HG03039 (cell line): ENCODE measurements around the gene ATXN10.
"Not testable (repeated sequence)": the region's sequence is repeated elsewhere in the genome, so short reads cannot be mapped to it uniquely, and the experiment has no call there.

Experiments
- ATAC-seq: cut with Tn5 transposase; IDR thresholded peaks from one replicate; pipeline ENCODE4 v1.9.1; 2021; ENCODE audit warnings: mild to moderate bottlenecking, moderate library complexity; ENCODE audit not compliant: unreplicated experiment

The ATXN10 gene

GRCh38 chr22:45676024-45676423, 4.4 kb downstream of the ATXN10 start:
- ATAC-seq: no peak

- no peak for ATAC-seq
These were observed 5.4 kb downstream of the ATXN10 start for GRCh38 chr22:45677063-45677462.

- no peak for ATAC-seq
These were observed 7.6 kb downstream of the ATXN10 start for GRCh38 chr22:45678961-45679912.

GRCh38 chr22:45680932-45681700, 9.5 kb downstream of the ATXN10 start:
- no peak for ATAC-seq

DNA sequence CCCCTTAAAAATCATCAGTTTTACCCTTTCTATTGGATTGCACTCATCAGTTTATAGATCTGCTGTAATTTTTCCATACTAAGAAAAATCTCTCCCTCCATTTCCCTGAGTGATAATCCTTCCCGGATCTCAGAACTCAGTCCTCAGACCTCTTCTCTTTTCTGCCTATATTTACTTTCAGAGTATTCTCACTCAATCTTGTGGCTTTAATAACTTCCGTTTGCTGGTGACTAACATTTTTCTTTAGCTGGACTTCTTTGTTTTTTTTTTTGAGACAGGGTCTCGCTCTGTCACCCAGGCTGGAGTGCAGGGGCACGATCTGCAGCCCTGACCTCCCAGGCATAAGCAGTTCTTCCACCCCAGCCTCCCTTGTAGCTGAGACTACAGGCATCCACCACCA, 10.4 kb downstream of the ATXN10 start:
- no peak for ATAC-seq

DNA sequence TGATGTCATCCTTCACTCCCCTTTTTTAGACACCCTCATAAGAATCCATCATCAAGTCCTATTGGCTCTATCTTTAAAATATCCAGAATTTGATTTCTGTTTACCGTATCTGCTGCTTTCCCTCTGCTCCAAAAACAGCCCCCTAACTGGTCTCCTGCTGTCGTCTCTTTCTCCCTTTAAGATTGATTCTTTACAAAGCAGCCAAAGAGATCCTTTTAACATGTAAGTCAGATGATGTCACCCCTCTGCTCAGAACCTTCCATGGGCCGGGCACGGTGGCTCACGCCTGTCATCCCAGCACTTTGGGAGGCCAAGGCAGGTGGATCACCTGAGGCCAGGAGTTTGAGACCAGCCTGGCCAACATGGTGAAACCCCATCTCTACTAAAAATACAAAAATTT, 11.1 kb downstream of the ATXN10 start:
- ATAC-seq: not testable (repeated sequence)

- no peak for ATAC-seq
These were observed 11.6 kb downstream of the ATXN10 start for GRCh38 chr22:45683248-45683647.

DNA sequence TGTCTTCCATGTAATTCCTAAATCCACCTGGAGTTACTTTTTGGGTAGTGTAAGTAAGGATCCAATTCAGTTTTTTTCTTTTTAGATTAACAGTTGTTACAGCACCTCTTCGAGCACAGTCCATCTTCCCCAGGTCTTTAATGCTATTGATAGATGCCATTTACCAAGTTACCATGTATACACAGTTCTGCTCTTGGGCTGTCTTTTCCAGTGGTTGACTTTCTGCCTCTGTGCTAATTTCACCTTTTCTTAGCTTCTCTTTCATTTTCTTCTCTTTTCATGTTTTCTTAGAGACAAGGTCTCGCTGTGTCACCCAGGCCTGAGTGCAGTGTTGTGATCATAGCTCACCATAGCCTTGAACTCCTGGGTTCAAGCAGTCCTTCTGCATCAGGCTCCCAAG, 12.0 kb downstream of the ATXN10 start:
- no peak for ATAC-seq

DNA sequence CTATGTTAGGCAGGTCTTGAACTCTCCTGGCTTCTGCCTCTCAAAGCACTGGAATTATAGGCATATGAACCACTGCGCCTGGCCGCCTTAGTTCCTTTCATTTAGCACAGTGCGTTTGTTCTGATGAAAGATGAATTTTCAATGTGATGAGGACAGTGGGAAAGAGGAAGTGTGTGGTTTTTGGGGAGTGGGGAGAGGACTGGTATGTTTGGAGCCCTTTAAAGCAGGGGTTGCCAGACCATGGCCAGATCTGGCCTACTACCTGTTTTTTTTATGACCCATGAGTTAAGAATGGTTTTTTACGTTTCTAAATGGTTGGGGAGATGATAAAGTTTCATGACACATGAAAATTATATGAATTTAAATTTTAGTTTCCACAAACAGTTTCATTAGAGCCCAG, 12.5 kb downstream of the ATXN10 start:
- ATAC-seq: no peak

GRCh38 chr22:45684752-45685574, 13.3 kb downstream of the ATXN10 start:
- ATAC-seq: no peak

- ATAC-seq: no peak
These were observed 14.4 kb downstream of the ATXN10 start for GRCh38 chr22:45686004-45686403.

DNA sequence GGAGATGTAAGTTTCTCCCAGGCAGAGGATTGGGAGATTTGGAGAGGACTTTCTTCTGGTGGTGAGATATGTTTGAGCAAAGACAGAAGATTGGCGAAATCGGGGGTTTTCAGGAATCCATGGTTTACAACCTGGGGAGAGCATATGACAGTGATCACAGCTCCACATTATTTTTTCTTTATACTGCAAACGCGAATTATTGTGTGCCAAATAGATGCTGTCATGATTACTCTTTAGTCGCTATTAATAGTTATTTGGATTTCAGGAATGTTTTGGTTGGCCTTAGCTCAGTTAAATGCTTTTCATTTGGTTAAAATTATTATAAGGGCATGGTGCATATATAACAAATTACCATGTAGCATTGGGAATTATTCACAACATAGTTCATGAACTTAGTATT, 15.2 kb downstream of the ATXN10 start:
- ATAC-seq: no peak

- no peak for ATAC-seq
These were observed 17.0 kb downstream of the ATXN10 start for GRCh38 chr22:45688600-45689080.

- ATAC-seq: no peak
These were observed 17.6 kb downstream of the ATXN10 start for GRCh38 chr22:45689211-45689610.

DNA sequence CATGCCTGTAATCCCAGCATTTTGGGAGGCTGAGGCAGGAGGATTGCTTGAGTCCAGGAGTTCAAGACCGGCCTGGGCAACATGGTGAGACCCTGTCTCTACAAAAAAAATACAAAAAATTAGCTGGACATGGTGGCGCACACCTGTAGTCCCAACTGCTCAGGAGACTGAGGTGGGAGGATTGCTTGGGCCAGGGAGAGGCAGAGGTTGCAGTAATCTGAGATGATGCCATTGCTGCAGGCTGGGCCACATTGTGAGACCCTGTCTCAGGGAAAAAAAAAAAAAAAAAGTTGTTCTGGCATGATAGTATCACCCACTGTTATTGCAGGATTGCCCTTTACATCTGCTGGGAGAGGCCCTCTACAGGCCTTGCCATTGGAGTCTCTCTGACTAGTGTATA, 18.4 kb downstream of the ATXN10 start:
- ATAC-seq: no peak

DNA sequence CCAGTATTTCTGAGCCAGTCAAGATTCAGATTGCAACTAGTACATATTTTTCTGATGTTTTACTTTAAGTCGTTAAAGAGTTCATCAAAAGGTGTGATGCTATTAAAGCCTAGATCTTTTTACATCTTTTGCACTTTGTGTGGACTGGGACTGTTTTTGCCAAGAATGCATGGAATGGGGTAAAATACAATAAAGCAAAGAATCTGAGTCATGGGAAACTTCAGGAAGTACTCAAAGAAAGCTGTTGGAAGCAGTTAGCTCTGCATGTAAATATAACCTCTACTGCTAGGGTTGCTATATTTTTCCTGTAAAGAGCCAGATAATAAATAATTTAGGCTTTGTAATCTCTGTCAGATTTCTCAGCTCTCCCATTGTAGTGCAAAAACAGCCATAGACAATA, 20.9 kb downstream of the ATXN10 start:
- ATAC-seq: no peak

GRCh38 chr22:45693835-45694234, 22.2 kb downstream of the ATXN10 start:
- no peak for ATAC-seq

GRCh38 chr22:45696227-45696626, 24.6 kb downstream of the ATXN10 start:
- no peak for ATAC-seq

GRCh38 chr22:45698094-45698493, 26.5 kb downstream of the ATXN10 start:
- ATAC-seq: no peak

DNA sequence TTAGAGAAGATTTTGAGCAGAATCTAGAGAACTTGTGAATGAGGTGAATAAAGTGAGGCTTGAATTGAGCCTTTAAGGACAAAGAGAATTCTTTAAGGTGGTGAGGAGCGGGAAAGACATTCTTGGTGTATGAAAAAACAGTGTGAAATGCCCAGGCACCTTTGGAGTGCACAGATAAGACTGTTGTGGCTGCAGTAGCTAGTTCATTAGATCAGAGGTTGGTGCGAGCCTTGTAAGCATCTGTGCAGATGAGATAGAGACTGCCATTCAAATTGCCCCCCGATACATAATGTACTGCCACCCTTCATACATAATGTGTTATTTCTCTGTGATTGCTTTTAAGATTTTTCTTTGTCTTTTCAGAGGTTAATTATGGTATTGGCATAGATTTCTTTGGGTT, 31.3 kb downstream of the ATXN10 start:
- ATAC-seq: no peak

- no peak for ATAC-seq
These were observed 32.1 kb downstream of the ATXN10 start for GRCh38 chr22:45703758-45704157.
